Trophoblast cell (in vitro differentiated cells and primary cell): Measurements from ENCODE around the gene TEX22.

Experiments used
- DNase-seq, 2 donors: peaks; one replicate each; pipeline ENCODE4 v3.0.0-alpha.2; 2016
- H2AFZ ChIP-seq: 2 replicates; pipeline ENCODE4 v1.6.1; 2013; ENCODE audit warnings: low read length, moderate library complexity, mild to moderate bottlenecking; ENCODE audit not compliant: insufficient read depth, poor library complexity
- H2AK5ac ChIP-seq: 2 replicates; pipeline ENCODE4 v1.6.1; 2013; ENCODE audit warnings: mild to moderate bottlenecking, low read length
- H2BK120ac ChIP-seq: 2 replicates; pipeline ENCODE4 v1.6.1; 2013; ENCODE audit warnings: low read length, mild to moderate bottlenecking, moderate library complexity; ENCODE audit not compliant: insufficient read depth, poor library complexity
- H2BK12ac ChIP-seq: 2 replicates; pipeline ENCODE4 v1.6.1; 2013; ENCODE audit warnings: mild to moderate bottlenecking, low read length, moderate library complexity
- H2BK5ac ChIP-seq: 2 replicates; pipeline ENCODE4 v1.6.1; 2013; ENCODE audit warnings: low read length, low read depth, moderate library complexity, mild to moderate bottlenecking; ENCODE audit not compliant: poor library complexity
- H3K14ac ChIP-seq: 2 replicates; pipeline ENCODE4 v1.6.1; 2013; ENCODE audit warnings: mild to moderate bottlenecking, low read length
- H3K18ac ChIP-seq: 2 replicates; pipeline ENCODE4 v1.6.1; 2013; ENCODE audit warnings: mild to moderate bottlenecking, low read length
- H3K23ac ChIP-seq: 2 replicates; pipeline ENCODE4 v1.6.1; 2013; ENCODE audit warnings: low read length
- H3K27ac ChIP-seq: 2 replicates; pipeline ENCODE4 v1.5.1; 2013; ENCODE audit warnings: low read depth, mild to moderate bottlenecking, inconsistent platforms, low read length, moderate library complexity
- H3K27me3 ChIP-seq: 2 replicates; pipeline ENCODE4 v1.6.1; 2013; ENCODE audit warnings: inconsistent platforms, mild to moderate bottlenecking, low read length, moderate library complexity; ENCODE audit not compliant: insufficient read depth
- H3K36me3 ChIP-seq, 2 experiments: 1 replicate in 1 of 2; 2 replicates in 1 of 2; pipeline ENCODE4 v1.6.1; 2013; ENCODE audit warnings: low read length in 2 of 2, mild to moderate bottlenecking in 2 of 2, moderate library complexity in 1 of 2; ENCODE audit not compliant: insufficient read depth in 2 of 2, control insufficient read depth in 1 of 2
- H3K4ac ChIP-seq: 2 replicates; pipeline ENCODE4 v1.6.1; 2013; ENCODE audit warnings: low read depth, mild to moderate bottlenecking, low read length, moderate library complexity
- H3K4me1 ChIP-seq, 2 experiments: 1 replicate in 1 of 2; 2 replicates in 1 of 2; pipeline ENCODE4 v1.6.1; 2013; ENCODE audit warnings: low read length in 2 of 2, mild to moderate bottlenecking in 2 of 2, moderate library complexity in 1 of 2; ENCODE audit not compliant: insufficient read depth in 2 of 2, control insufficient read depth in 1 of 2
- H3K4me2 ChIP-seq: 2 replicates; pipeline ENCODE4 v1.6.1; 2013; ENCODE audit warnings: inconsistent platforms, mild to moderate bottlenecking, low read length, moderate library complexity
- H3K4me3 ChIP-seq: 2 replicates; pipeline ENCODE4 v1.5.1; 2013; ENCODE audit warnings: mild to moderate bottlenecking, low read depth, low read length, inconsistent platforms
- H3K79me1 ChIP-seq: one replicate; pipeline ENCODE4 v1.6.1; 2013; ENCODE audit warnings: low read length
- H3K79me2 ChIP-seq: 2 replicates; pipeline ENCODE4 v1.6.1; 2013; ENCODE audit warnings: low read length, mild to moderate bottlenecking; ENCODE audit not compliant: control insufficient read depth, insufficient read depth, poor library complexity
- H3K9ac ChIP-seq: 2 replicates; pipeline ENCODE4 v1.6.1; 2013; ENCODE audit warnings: mild to moderate bottlenecking, low read length
- H3K9me3 ChIP-seq: 2 replicates; pipeline ENCODE4 v1.6.1; 2013; ENCODE audit warnings: low read depth, mild to moderate bottlenecking, control low read depth, inconsistent platforms, low read length; ENCODE audit not compliant: insufficient read depth
- H4K12ac ChIP-seq: 2 replicates; pipeline ENCODE4 v1.6.1; 2013; ENCODE audit warnings: low read depth, mild to moderate bottlenecking, low read length, moderate library complexity
- H4K8ac ChIP-seq: 2 replicates; pipeline ENCODE4 v1.6.1; 2013; ENCODE audit warnings: low read depth, mild to moderate bottlenecking, low read length, moderate library complexity
- H4K91ac ChIP-seq: one replicate; pipeline ENCODE4 v1.6.1; 2013; ENCODE audit warnings: low read depth, mild to moderate bottlenecking, low read length, moderate library complexity
- WGBS: extraction: QIAGEN DNeasy Blood & Tissue Kit; methylation state at CpG from one replicate; pipeline ENCODE4 v1.1.7; 2013; ENCODE audit warnings: missing lambda C conversion rate; ENCODE audit not compliant: insufficient read length, insufficient coverage; ENCODE audit errors: extremely low coverage; 5-methylcytosine and 5-hydroxymethylcytosine counted together

Gene TEX22

GRCh38 chr14:105411985-105412770, 13.8 kb downstream of the TEX22 start:
- Histone ChIP-seq H3K4ac (no peak overlapping the region), H3K4me1 (peaks cover 7 to 9% of the 10 kb centered on the region in 2 experiments), H3K9me3 (peaks cover 6% of the 10 kb centered on the region), H3K27ac (no peak overlapping the region), H2AFZ (no peak overlapping the region), H3K79me2 (no peaks in the 10 kb centered on the region), H3K23ac (no peak overlapping the region), H3K14ac (no peak overlapping the region), H3K18ac (no peak overlapping the region), H2AK5ac (no peak overlapping the region), H3K79me1 (peaks cover 7% of the 10 kb centered on the region), H3K4me3 (peak overlapping the region; percentile 5), H3K4me2 (no peak overlapping the region), H2BK120ac (no peak overlapping the region), H4K91ac (no peak overlapping the region), H3K9ac (no peak overlapping the region), H2BK12ac (no peak overlapping the region), H3K36me3 (no peaks in the 10 kb centered on the region), H2BK5ac (no peak overlapping the region), H4K8ac (no peak overlapping the region), H4K12ac (no peak overlapping the region), H3K27me3 (peaks cover 13% of the 10 kb centered on the region)
- WGBS: no CpG with 5 or more reads among the region's 17 CpGs
- no peak for DNase-seq

- no peak for DNase-seq
- peaks cover 7% of the 10 kb centered on the region for H3K79me1 ChIP-seq
- no CpG with 5 or more reads among the region's 8 CpGs for WGBS
- H3K27me3 ChIP-seq: peaks cover 13% of the 10 kb centered on the region
- no peak overlapping the region for H3K4ac ChIP-seq
- no peak overlapping the region for H4K12ac ChIP-seq
- H3K36me3 ChIP-seq: no peaks in the 10 kb centered on the region
- H3K23ac ChIP-seq: no peak overlapping the region
- H3K14ac ChIP-seq: no peak overlapping the region
- H3K79me2 ChIP-seq: no peaks in the 10 kb centered on the region
- no peak overlapping the region for H3K4me3 ChIP-seq
- H3K4me2 ChIP-seq: no peak overlapping the region
- H3K9me3 ChIP-seq: peaks cover 6% of the 10 kb centered on the region
- H4K8ac ChIP-seq: no peak overlapping the region
- H3K4me1 ChIP-seq: peaks cover 7 to 9% of the 10 kb centered on the region in 2 experiments
- no peak overlapping the region for H2BK12ac ChIP-seq
- no peak overlapping the region for H3K9ac ChIP-seq
- H2BK5ac ChIP-seq: no peak overlapping the region
- H2AFZ ChIP-seq: no peak overlapping the region
- no peak overlapping the region for H2BK120ac ChIP-seq
- no peak overlapping the region for H2AK5ac ChIP-seq
- H4K91ac ChIP-seq: no peak overlapping the region
- no peak overlapping the region for H3K27ac ChIP-seq
- no peak overlapping the region for H3K18ac ChIP-seq
Observed at GRCh38 chr14:105412771-105413543, 14.6 kb downstream of the TEX22 start.

- Histone ChIP-seq H3K36me3 (no peaks in the 10 kb centered on the region), H3K79me2 (no peaks in the 10 kb centered on the region), H2AFZ (no peak overlapping the region), H4K12ac (no peak overlapping the region), H2BK5ac (no peak overlapping the region), H2BK120ac (no peak overlapping the region), H3K4ac (no peak overlapping the region), H2BK12ac (no peak overlapping the region), H3K9ac (no peak overlapping the region), H3K4me1 (peaks cover 7 to 9% of the 10 kb centered on the region in 2 experiments), H3K27ac (no peak overlapping the region), H3K27me3 (peaks cover 13% of the 10 kb centered on the region), H3K23ac (no peak overlapping the region), H2AK5ac (no peak overlapping the region), H3K4me3 (no peak overlapping the region), H3K79me1 (peaks cover 7% of the 10 kb centered on the region), H3K9me3 (peaks cover 6% of the 10 kb centered on the region), H3K14ac (no peak overlapping the region), H4K91ac (no peak overlapping the region), H3K18ac (no peak overlapping the region), H4K8ac (no peak overlapping the region), H3K4me2 (no peak overlapping the region)
- WGBS: no CpG with 5 or more reads among the region's 2 CpGs
- DNase-seq: no peak
Observed at GRCh38 chr14:105413544-105413886, 15.2 kb downstream of the TEX22 start.

- peak overlapping the region; percentile 29 for H2BK120ac ChIP-seq
- peak overlapping the region; percentile 85 for H3K14ac ChIP-seq
- H2AFZ ChIP-seq: peak overlapping the region; percentile 88
- H3K27me3 ChIP-seq: peaks cover 13% of the 10 kb centered on the region
- no peak overlapping the region for H3K4ac ChIP-seq
- peaks cover 7% of the 10 kb centered on the region for H3K9me3 ChIP-seq
- H3K18ac ChIP-seq: peak overlapping the region; percentile 63
- no peak overlapping the region for H2AK5ac ChIP-seq
- peak overlapping the region; percentile 67 for H3K4me2 ChIP-seq
- no peaks in the 10 kb centered on the region for H3K36me3 ChIP-seq
- H3K79me1 ChIP-seq: peaks cover 11% of the 10 kb centered on the region
- no peak overlapping the region for H3K9ac ChIP-seq
- no peak overlapping the region for H2BK5ac ChIP-seq
- H3K27ac ChIP-seq: no peak overlapping the region
- DNase-seq: peak in 1 of 2 donors; percentile 39
- peak overlapping the region; percentile 67 for H3K4me3 ChIP-seq
- no CpG with 5 or more reads among the region's 79 CpGs for WGBS
- H3K23ac ChIP-seq: no peak overlapping the region
- no peak overlapping the region for H2BK12ac ChIP-seq
- peak overlapping the region; percentile 69 for H4K12ac ChIP-seq
- peak overlapping the region; percentile 87 for H4K8ac ChIP-seq
- peaks cover 12 to 15% of the 10 kb centered on the region in 2 experiments for H3K4me1 ChIP-seq
- peaks cover 5% of the 10 kb centered on the region for H3K79me2 ChIP-seq
- peak overlapping the region; percentile 61 for H4K91ac ChIP-seq
Observed at GRCh38 chr14:105414456-105415371, 16.4 kb downstream of the TEX22 start.
